GM12878 (cell line): Measurements from ENCODE around the gene IFI30. TPM values are rescaled to one million over a fixed set of nuclear protein-coding genes. Genes with fewer than 3 reads are reported as not detected.

Experiments
- ATAC-seq: fragments of 200-7000 bp; cut with Tn5 transposase; 3 replicates; pipeline ENCODE4 v1.9.1; 2020; ENCODE audit warnings: mild to moderate bottlenecking, moderate library complexity
- BruUV-seq: library from RNA; stranded (reverse); fragments of 400-500 nt; replicated peaks from 2 replicates; lab custom pipeline; 2021; lab: Mats Ljungman, UMichigan
- CTCF ChIA-PET: fragments of 300-600 bp; sonication (Branson Sonifier 250); formaldehyde crosslinking; extraction: SDS; loops from one replicate; lab custom pipeline; 2021; ENCODE audit warnings: inconsistent platforms; lab: Yijun Ruan, JAX
- POLR2A ChIA-PET: fragments of 350-600 bp; formaldehyde crosslinking; extraction: SDS; loops from one replicate; lab custom pipeline; 2021; ENCODE audit warnings: inconsistent platforms; lab: Charles Lee
- RAD21 ChIA-PET: fragments of 300-600 bp; sonication (Branson Sonifier 250); formaldehyde crosslinking; loops from one replicate; lab custom pipeline; 2023; ENCODE audit warnings: antibody characterized with exemption; ENCODE audit not compliant: unreplicated experiment; lab: Charles Lee
- SMC1A ChIA-PET: fragments of 300-600 bp; sonication (Branson Sonifier 250); formaldehyde crosslinking; loops from one replicate; lab custom pipeline; 2023; ENCODE audit not compliant: unreplicated experiment, uncharacterized antibody; lab: Charles Lee
- DNase-seq: peaks from one replicate; pipeline ENCODE4 v3.0.0-alpha.2; 2011; ENCODE audit warnings: low read depth, low spot score
- FAIRE-seq: peaks from 3 replicates; lab custom pipeline; 2011; peaks lifted over from hg19 to GRCh38; lab: Jason Lieb, UNC
- H2AFZ ChIP-seq: 2 replicates; pipeline ENCODE4 v1.6.0; 2011; ENCODE audit warnings: low read depth, low read length, control low read depth; ENCODE audit not compliant: control insufficient read depth
- H3K27ac ChIP-seq: 2 replicates; pipeline ENCODE4 v1.5.1; 2011; ENCODE audit warnings: control low read depth; ENCODE audit not compliant: control insufficient read depth, insufficient read depth
- H3K27me3 ChIP-seq, 2 experiments: replicated peaks in 1 of 2; 2 replicates each; pipeline versions ENCODE4 v1.6.0 to v1.6.1; 2011; ENCODE audit warnings: low read length in 1 of 2; ENCODE audit not compliant: control insufficient read depth in 2 of 2, insufficient read depth in 2 of 2
- H3K36me3 ChIP-seq, 2 experiments: 2 replicates each; pipeline ENCODE4 v1.5.1; 2011; ENCODE audit warnings: low read length in 1 of 2; ENCODE audit not compliant: control insufficient read depth in 2 of 2, insufficient read depth in 2 of 2
- H3K4me1 ChIP-seq: 2 replicates; pipeline ENCODE4 v1.6.1; 2011; ENCODE audit warnings: mild to moderate bottlenecking, low read length, moderate library complexity, mixed read lengths; ENCODE audit not compliant: control insufficient read depth, insufficient read depth
- H3K4me2 ChIP-seq: 2 replicates; pipeline ENCODE4 v1.6.0; 2011; ENCODE audit warnings: control low read depth; ENCODE audit not compliant: control insufficient read depth, insufficient read depth
- H3K4me3 ChIP-seq: fragments of 200-600 bp; sonication (generic); 2 replicates; pipeline ENCODE4 v1.5.1; 2016
- H3K79me2 ChIP-seq: 2 replicates; pipeline ENCODE4 v1.6.0; 2011; ENCODE audit warnings: low read length; ENCODE audit not compliant: control insufficient read depth, insufficient read depth
- H3K9ac ChIP-seq: 2 replicates; pipeline ENCODE4 v1.8.0; 2011; ENCODE audit warnings: low read length, control low read depth, mixed read lengths; ENCODE audit not compliant: control insufficient read depth, insufficient read depth
- H3K9me3 ChIP-seq: replicated peaks from 3 replicates; pipeline ENCODE4 v1.5.1; 2011; ENCODE audit warnings: mild to moderate bottlenecking, low read length; ENCODE audit not compliant: control insufficient read depth, insufficient read depth
- H4K20me1 ChIP-seq: 2 replicates; pipeline ENCODE4 v1.6.0; 2011; ENCODE audit not compliant: control insufficient read depth, insufficient read depth
- CREB1 ChIP-seq: IDR thresholded peaks from 2 replicates; pipeline ENCODE4 v1.6.1; 2012; ENCODE audit warnings: low read depth, mild to moderate bottlenecking, inconsistent platforms
- DPF2 ChIP-seq: fragments of 450-650 bp; IDR thresholded peaks from 2 replicates; pipeline ENCODE4 v1.6.1; 2017; ENCODE audit warnings: mild to moderate bottlenecking
- EZH2 ChIP-seq: IDR thresholded peaks from 2 replicates; pipeline ENCODE4 v1.6.1; 2012; ENCODE audit warnings: low read depth, mild to moderate bottlenecking, control low read depth, inconsistent platforms, low read length, borderline replicate concordance; ENCODE audit not compliant: control insufficient read depth
- FOS ChIP-seq: IDR thresholded peaks from 3 replicates; pipeline ENCODE4 v1.6.1; 2011; ENCODE audit warnings: borderline replicate concordance; ENCODE audit not compliant: insufficient read length; ENCODE audit errors: extremely low read depth
- JUNB ChIP-seq: IDR thresholded peaks from 2 replicates; pipeline ENCODE4 v1.6.1; 2016; ENCODE audit warnings: antibody characterized with exemption, mild to moderate bottlenecking
- KAT2A ChIP-seq: conservative IDR thresholded peaks from 2 replicates; pipeline ENCODE4 v1.6.1; 2011; ENCODE audit warnings: low read depth, low read length; ENCODE audit not compliant: control insufficient read depth
- MYB ChIP-seq: fragments of 150-350 bp; IDR thresholded peaks from 2 replicates; pipeline ENCODE4 v1.6.1; 2014; ENCODE audit warnings: mild to moderate bottlenecking, low read depth, low read length, borderline replicate concordance
- MYC ChIP-seq: IDR thresholded peaks from 2 replicates; pipeline ENCODE4 v1.6.1; 2011; ENCODE audit warnings: mild to moderate bottlenecking, low read length, moderate library complexity, inconsistent platforms; ENCODE audit not compliant: insufficient read depth, insufficient replicate concordance, insufficient read length, severe bottlenecking
- NFIC ChIP-seq: IDR thresholded peaks from 2 replicates; pipeline ENCODE4 v1.6.1; 2012; ENCODE audit warnings: low read depth, mild to moderate bottlenecking, inconsistent platforms, low read length, moderate library complexity
- POLR2A ChIP-seq: IDR thresholded peaks from 2 replicates; pipeline ENCODE4 v1.6.1; 2011; ENCODE audit warnings: low read depth, mild to moderate bottlenecking, low read length
- RB1 ChIP-seq: fragments of 450-650 bp; formaldehyde crosslinking; IDR thresholded peaks from 2 replicates; pipeline ENCODE4 v1.6.1; 2017; ENCODE audit warnings: mild to moderate bottlenecking, borderline replicate concordance
- RELA ChIP-seq: fragments of 450-650 bp; IDR thresholded peaks from 2 replicates; pipeline ENCODE4 v1.8.0; 2014; ENCODE audit warnings: borderline replicate concordance; ENCODE audit not compliant: partially characterized antibody
- RFX5 ChIP-seq: IDR thresholded peaks from 2 replicates; pipeline ENCODE4 v1.6.1; 2011; ENCODE audit warnings: low read depth, low read length, improper control_type of control experiment
- SMARCA5 ChIP-seq: fragments of 450-650 bp; IDR thresholded peaks from 2 replicates; pipeline ENCODE4 v1.6.1; 2017; ENCODE audit warnings: mild to moderate bottlenecking
- SP1 ChIP-seq: IDR thresholded peaks from one replicate; pipeline ENCODE4 v1.6.1; 2011; ENCODE audit warnings: low read depth, low read length
- SRF ChIP-seq, 2 experiments: IDR thresholded peaks; 2 replicates each; pipeline ENCODE4 v1.6.1; 2011; ENCODE audit warnings: low read depth in 2 of 2, low read length in 2 of 2, mild to moderate bottlenecking in 1 of 2, moderate library complexity in 1 of 2
- TCF3 ChIP-seq: IDR thresholded peaks from 2 replicates; pipeline ENCODE4 v1.6.1; 2012; ENCODE audit warnings: low read depth, mild to moderate bottlenecking, low read length, borderline replicate concordance; ENCODE audit not compliant: insufficient read depth
- WGBS: methylation state at CpG from one replicate; pipeline ENCODE4 v1.1.6; 2016; ENCODE audit warnings: low lambda C conversion rate; ENCODE audit not compliant: insufficient replicate concordance, insufficient coverage; ENCODE audit errors: missing lambda C conversion rate; 5-methylcytosine and 5-hydroxymethylcytosine counted together
- in situ Hi-C: fragments of 300-500 bp; cut with MboI; formaldehyde crosslinking; loops from 9 replicates; pipeline ENCODE4 v1.14.3; 2018; ENCODE audit warnings: mixed read lengths
- intact Hi-C: fragments of 100-400 bp; cut with micrococcal nuclease; formaldehyde crosslinking; loops from one replicate; pipeline ENCODE4 v1.14.2; 2022; ENCODE audit not compliant: unreplicated experiment
- polyA plus RNA-seq, 11 experiments: library from polyadenylated mRNA; depleted of rRNA in 4 of 11; unstranded in 6 of 11; stranded (reverse) in 5 of 11; fragments of >200 nt; fragmentation: Nextera tagmentation in 4 of 11; fragmentation: Illumina TruSeq in 1 of 11; extraction: Ambion mirVana in 4 of 11; extraction: Trizol in 1 of 11; gene quantifications; 1 replicate in 1 of 11; 2 replicates in 10 of 11; pipeline versions ENCODE4 v1.2.1 to v1.2.3, GENCODE V29; 2011 to 2016; ENCODE audit warnings: inconsistent platforms in 2 of 11, missing spikeins in 2 of 11, low read depth in 1 of 11
- total RNA-seq, 4 experiments: library from RNA; depleted of rRNA in 3 of 4; stranded (reverse); fragments of >200 nt in 3 of 4; fragmentation: Illumina TruSeq in 1 of 4; extraction: Trizol in 1 of 4; gene quantifications; 2 replicates each; pipeline versions ENCODE4 v1.2.1 to v1.2.3, GENCODE V29; 2013 to 2021

The IFI30 gene
- total and polyA plus RNA-seq, 10 of the 15 experiments (the other 5 are each of a cell fraction or from before 2014, with no cell fraction given), result 221 to 1,112 (median 451) TPM

DNA sequence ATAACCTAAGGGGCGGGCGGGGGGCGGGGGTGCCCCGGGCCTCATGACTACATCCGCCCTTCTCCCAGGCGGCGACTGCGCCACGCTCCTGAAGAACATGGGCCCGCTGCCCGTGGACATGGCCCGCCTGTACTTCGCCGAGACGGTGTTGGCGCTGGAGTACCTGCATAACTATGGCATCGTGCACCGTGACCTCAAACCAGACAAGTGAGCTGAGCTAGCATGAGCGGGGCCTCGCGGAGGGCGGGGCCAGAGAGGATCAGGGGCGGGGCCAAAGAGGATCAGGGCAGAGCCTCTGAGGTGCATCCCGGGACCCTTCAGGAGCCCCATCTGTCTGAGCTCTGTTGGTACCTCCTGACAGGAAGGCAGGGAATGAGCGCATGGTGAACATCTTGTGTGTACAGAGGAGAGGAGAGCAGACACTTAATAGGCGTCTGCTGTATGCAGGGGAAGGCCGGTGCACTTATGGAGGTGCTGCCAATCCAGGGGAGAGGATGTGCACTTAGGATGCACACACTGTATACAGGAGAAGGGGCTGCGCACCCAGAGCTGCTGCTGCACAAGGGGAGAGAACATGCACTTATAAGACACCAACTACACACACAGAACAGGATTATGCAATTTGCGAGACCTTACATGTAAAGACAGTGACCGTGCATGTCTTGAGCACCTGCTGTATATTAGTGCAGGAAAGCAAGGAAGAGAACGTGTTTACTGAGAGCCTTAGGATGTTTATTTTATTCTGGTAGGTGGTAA is 41.6 kb upstream of the IFI30 start:
- H3K27me3 ChIP-seq, result no peaks in the 10 kb centered on the region
- H3K9me3 ChIP-seq, result no peaks in the 10 kb centered on the region
- WGBS, result 93% methylated on average over 18 of the region's 31 CpGs
- intact Hi-C loops (no loop called here), in situ Hi-C loops (no loop called here)
- no peak for DNase-seq
- no peak overlapping the region for H3K27ac ChIP-seq
- H3K79me2 ChIP-seq, result no peaks in the 10 kb centered on the region
- H2AFZ ChIP-seq, result no peak overlapping the region
- ChIA-PET CTCF (no interaction called here), POLR2A (no interaction called here), SMC1A (no interaction called here), RAD21 (no interaction called here)
- H3K4me1 ChIP-seq, result no peaks in the 10 kb centered on the region
- no peak for FAIRE-seq
- ATAC-seq, result no peak
- H3K9ac ChIP-seq, result no peak overlapping the region
- H3K4me3 ChIP-seq, result no peak overlapping the region
- BruUV-seq, result no TSS peak
- no peaks in the 10 kb centered on the region for H4K20me1 ChIP-seq
- TF ChIP-seq EZH2 (no peak), POLR2A (peak; percentile 14), SRF (IDR thresholded peaks at IDR 0.05; ENCODE audit: low read depth in 2 of 2, low read length in 2 of 2) (no peak), RB1 (no peak)
- H3K4me2 ChIP-seq, result no peak overlapping the region
- H3K36me3 ChIP-seq, result peaks cover 17 to 18% of the 10 kb centered on the region in 2 experiments; a peak in 3 of 4 replicates

DNA sequence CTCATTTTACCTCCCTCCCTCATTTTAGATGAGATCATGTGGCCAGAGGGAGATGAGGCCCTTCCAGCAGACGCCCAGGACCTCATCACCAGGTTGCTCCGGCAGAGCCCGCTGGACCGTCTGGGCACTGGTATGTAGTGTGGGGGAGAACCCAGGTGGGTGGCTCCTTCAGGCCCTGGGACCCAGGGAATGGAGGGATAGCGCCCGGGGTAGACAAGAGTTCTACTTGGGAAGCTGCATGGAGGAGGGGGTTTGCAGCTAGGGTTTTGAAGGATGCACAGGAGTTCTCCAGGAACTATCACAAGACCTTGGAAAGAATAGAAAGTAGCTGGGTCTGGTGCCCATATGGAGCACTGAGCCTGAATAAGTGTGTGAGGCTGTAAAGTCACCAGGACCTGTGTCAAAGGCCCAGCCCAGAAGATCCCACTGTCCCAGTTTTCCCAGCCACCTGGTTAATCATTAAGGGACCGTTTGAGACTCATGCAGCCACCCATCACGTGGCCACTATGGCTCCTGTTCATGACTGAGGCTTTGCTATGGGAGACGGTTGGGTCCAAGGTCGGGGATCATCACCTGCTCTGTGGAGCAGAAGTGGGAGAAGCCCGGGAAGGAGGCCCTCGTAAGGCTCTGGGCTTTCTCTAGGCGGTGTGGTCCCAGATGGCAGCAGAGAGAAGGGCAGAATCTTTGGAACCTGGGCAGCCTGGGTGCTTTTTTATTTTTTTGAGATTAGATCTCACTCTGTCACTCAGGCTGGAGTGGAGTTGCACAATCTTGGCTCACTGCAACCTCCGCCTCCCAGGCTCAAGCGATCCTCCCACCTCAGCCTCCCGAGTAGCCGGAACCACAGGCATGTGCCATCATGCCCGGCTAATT is 37.7 kb upstream of the IFI30 start:
- no peaks in the 10 kb centered on the region for H3K27me3 ChIP-seq
- in situ Hi-C loops (no loop called here), intact Hi-C loops (no loop called here)
- ChIA-PET RAD21 (no interaction called here), POLR2A (no interaction called here), CTCF (no interaction called here), SMC1A (no interaction called here)
- no peaks in the 10 kb centered on the region for H3K4me1 ChIP-seq
- no peak overlapping the region for H3K27ac ChIP-seq
- no peak for DNase-seq
- FAIRE-seq, result no peak
- no peaks in the 10 kb centered on the region for H3K9me3 ChIP-seq
- no peaks in the 10 kb centered on the region for H4K20me1 ChIP-seq
- no TSS peak for BruUV-seq
- H3K4me3 ChIP-seq, result no peak overlapping the region
- H3K9ac ChIP-seq, result no peak overlapping the region
- no peaks in the 10 kb centered on the region for H3K79me2 ChIP-seq
- H2AFZ ChIP-seq, result no peak overlapping the region
- 94% methylated on average over 18 of the region's 18 CpGs for WGBS
- no peak overlapping the region for H3K4me2 ChIP-seq
- peaks cover 11 to 23% of the 10 kb centered on the region in 2 experiments; a peak in 3 of 4 replicates for H3K36me3 ChIP-seq
- ATAC-seq, result no peak
- TF ChIP-seq JUNB, result no peak
- no peak for TF ChIP-seq SMARCA5
- no peak for TF ChIP-seq NFIC
- TF ChIP-seq SP1, result no peak
- TF ChIP-seq MYB, result no peak
- TF ChIP-seq KAT2A, result no peak
- TF ChIP-seq RELA, result no peak
- TF ChIP-seq TCF3, result no peak
- TF ChIP-seq FOS, result no peak
- no peak for TF ChIP-seq CREB1
- no peak for TF ChIP-seq RFX5
- TF ChIP-seq MYC, result no peak
- TF ChIP-seq DPF2, result no peak
